Uterus (tissue), 2 donors: Measurements from ENCODE around the gene LMO7.

Experiments used
- CTCF ChIP-seq, 4 experiments: fragments of 200-600 bp in 2 of 4; fragments of 450-650 bp in 2 of 4; sonication (generic) in 2 of 4; IDR thresholded peaks; one replicate each; pipeline ENCODE4 v1.5.1; 2016 to 2019; ENCODE audit warnings: antibody characterized with exemption in 4 of 4, mild to moderate bottlenecking in 2 of 4, moderate library complexity in 1 of 4
- POLR2A ChIP-seq, 2 donors: fragments of 450-650 bp; IDR thresholded peaks; one replicate each; pipeline ENCODE4 v1.6.1; 2016; ENCODE audit warnings: antibody characterized with exemption in 2 of 2, mild to moderate bottlenecking in 1 of 2, moderate library complexity in 1 of 2

GRCh38 chr13:75869981-75870380, 233.9 kb downstream of the LMO7 start:
- TF ChIP-seq POLR2A (IDR thresholded peaks at IDR 0.05) (no peak), CTCF (IDR thresholded peaks at IDR 0.05) (no peak)
